ENCODE results near the gene PAPOLG. TPM values are rescaled to one million over a fixed set of nuclear protein-coding genes. Genes with fewer than 3 reads are reported as not detected.

Gene PAPOLG
- polyA plus RNA-seq, 2 donors, result 3.2 to 3.9 TPM

- H3K36me3 ChIP-seq (ENCODE audit: control insufficient read depth in 2 of 2, insufficient read depth in 2 of 2, low read length in 1 of 2), result no peaks in the 10 kb centered on the region
- H3K27ac ChIP-seq (ENCODE audit: low read depth in 2 of 2, low read length in 1 of 2), result no peak overlapping the region
- H3K9me3 ChIP-seq (ENCODE audit: control insufficient read depth in 2 of 2, insufficient read depth in 1 of 2, low read depth in 1 of 2, low read length in 1 of 2), result no peaks in the 10 kb centered on the region
- WGBS, 2 donors, result 82 to 87% methylated on average over 9 of the region's 9 CpGs
- no peaks in the 10 kb centered on the region for H3K27me3 ChIP-seq (ENCODE audit: control insufficient read depth in 1 of 2, insufficient read depth in 2 of 2, low read length in 2 of 2)
- H3K4me3 ChIP-seq (ENCODE audit: low read depth in 1 of 2, low read length in 2 of 2), result no peak overlapping the region
- no peaks in the 10 kb centered on the region for H3K4me1 ChIP-seq (ENCODE audit: control insufficient read depth in 2 of 2, insufficient read depth in 2 of 2, low read length in 1 of 2)
Measured at GRCh38 chr2:60827369-60827768, 71.3 kb downstream of the PAPOLG start.

- H3K9me3 ChIP-seq (ENCODE audit: control insufficient read depth in 2 of 2, insufficient read depth in 1 of 2, low read depth in 1 of 2, low read length in 1 of 2), result no peaks in the 10 kb centered on the region
- no peaks in the 10 kb centered on the region for H3K4me1 ChIP-seq (ENCODE audit: control insufficient read depth in 2 of 2, insufficient read depth in 2 of 2, low read length in 1 of 2)
- H3K36me3 ChIP-seq (ENCODE audit: control insufficient read depth in 2 of 2, insufficient read depth in 2 of 2, low read length in 1 of 2), result no peaks in the 10 kb centered on the region
- no peak overlapping the region for H3K27ac ChIP-seq (ENCODE audit: low read depth in 2 of 2, low read length in 1 of 2)
- 64 to 66% methylated on average over 4 of the region's 4 CpGs for WGBS, 2 donors
- no peaks in the 10 kb centered on the region for H3K27me3 ChIP-seq (ENCODE audit: control insufficient read depth in 1 of 2, insufficient read depth in 2 of 2, low read length in 2 of 2)
- no peak overlapping the region for H3K4me3 ChIP-seq (ENCODE audit: low read depth in 1 of 2, low read length in 2 of 2)
Measured at GRCh38 chr2:60830991-60831390, 74.9 kb downstream of the PAPOLG start.

DNA sequence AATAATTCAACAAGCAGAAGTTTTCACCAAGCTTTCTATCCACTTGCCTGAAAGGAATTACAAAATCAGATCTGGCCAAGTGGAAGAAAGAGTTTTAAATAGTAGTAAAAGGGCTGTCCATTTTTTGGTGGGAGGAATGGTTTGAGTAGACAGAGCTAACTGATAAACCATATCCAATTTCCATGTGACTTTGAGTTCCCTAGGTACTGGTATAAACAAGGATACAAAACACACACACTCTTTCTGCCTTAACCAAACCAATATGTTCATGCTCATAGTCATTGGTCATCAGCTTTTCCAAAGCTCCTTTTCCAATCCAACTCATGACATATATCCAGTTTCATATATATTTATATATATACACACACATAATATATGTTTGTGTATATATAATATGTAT lies 75.9 kb downstream of the PAPOLG start:
- H3K9me3 ChIP-seq (ENCODE audit: control insufficient read depth in 2 of 2, insufficient read depth in 1 of 2, low read depth in 1 of 2, low read length in 1 of 2), result no peaks in the 10 kb centered on the region
- no peak overlapping the region for H3K4me3 ChIP-seq (ENCODE audit: low read depth in 1 of 2, low read length in 2 of 2)
- no peaks in the 10 kb centered on the region for H3K36me3 ChIP-seq (ENCODE audit: control insufficient read depth in 2 of 2, insufficient read depth in 2 of 2, low read length in 1 of 2)
- no peaks in the 10 kb centered on the region for H3K27me3 ChIP-seq (ENCODE audit: control insufficient read depth in 1 of 2, insufficient read depth in 2 of 2, low read length in 2 of 2)
- no peaks in the 10 kb centered on the region for H3K4me1 ChIP-seq (ENCODE audit: control insufficient read depth in 2 of 2, insufficient read depth in 2 of 2, low read length in 1 of 2)
- H3K27ac ChIP-seq (ENCODE audit: low read depth in 2 of 2, low read length in 1 of 2), result no peak overlapping the region

DNA sequence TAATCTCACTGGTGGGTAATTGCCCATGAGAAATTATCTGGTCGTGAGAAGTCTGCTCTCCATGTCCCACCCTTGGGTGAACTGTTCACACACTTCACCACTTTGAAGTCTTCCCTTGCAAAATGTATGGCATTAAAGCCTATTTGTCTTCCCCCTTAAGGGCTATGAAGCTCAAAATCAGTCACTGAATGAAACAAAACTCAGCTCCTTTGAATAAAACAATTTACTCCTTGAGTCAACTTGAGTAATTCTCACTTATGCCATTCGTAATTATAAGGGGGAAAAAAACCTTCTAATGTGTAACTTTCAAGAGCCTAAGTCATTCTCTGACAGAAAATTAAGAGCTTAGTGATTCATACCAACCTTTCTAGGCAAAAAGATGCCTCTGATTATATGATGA lies 76.6 kb downstream of the PAPOLG start:
- Histone ChIP-seq H3K27me3 (ENCODE audit: control insufficient read depth in 1 of 2, insufficient read depth in 2 of 2, low read length in 2 of 2) (no peaks in the 10 kb centered on the region), H3K27ac (ENCODE audit: low read depth in 2 of 2, low read length in 1 of 2) (no peak overlapping the region), H3K4me1 (ENCODE audit: control insufficient read depth in 2 of 2, insufficient read depth in 2 of 2, low read length in 1 of 2) (no peaks in the 10 kb centered on the region), H3K4me3 (ENCODE audit: low read depth in 1 of 2, low read length in 2 of 2) (no peak overlapping the region), H3K36me3 (ENCODE audit: control insufficient read depth in 2 of 2, insufficient read depth in 2 of 2, low read length in 1 of 2) (no peaks in the 10 kb centered on the region), H3K9me3 (ENCODE audit: control insufficient read depth in 2 of 2, insufficient read depth in 1 of 2, low read depth in 1 of 2, low read length in 1 of 2) (no peaks in the 10 kb centered on the region)
- 28 to 51% methylated on average over 2 of the region's 2 CpGs for WGBS, 2 donors

GRCh38 chr2:60834270-60834717 lies 78.2 kb downstream of the PAPOLG start:
- H3K4me1 ChIP-seq (ENCODE audit: control insufficient read depth in 2 of 2, insufficient read depth in 2 of 2, low read length in 1 of 2), result no peaks in the 10 kb centered on the region
- no peak overlapping the region for H3K27ac ChIP-seq (ENCODE audit: low read depth in 2 of 2, low read length in 1 of 2)
- H3K9me3 ChIP-seq (ENCODE audit: control insufficient read depth in 2 of 2, insufficient read depth in 1 of 2, low read depth in 1 of 2, low read length in 1 of 2), result no peaks in the 10 kb centered on the region
- 40 to 46% methylated on average over 2 of the region's 2 CpGs for WGBS, 2 donors
- H3K36me3 ChIP-seq (ENCODE audit: control insufficient read depth in 2 of 2, insufficient read depth in 2 of 2, low read length in 1 of 2), result no peaks in the 10 kb centered on the region
- no peak overlapping the region for H3K4me3 ChIP-seq (ENCODE audit: low read depth in 1 of 2, low read length in 2 of 2)
- no peaks in the 10 kb centered on the region for H3K27me3 ChIP-seq (ENCODE audit: control insufficient read depth in 1 of 2, insufficient read depth in 2 of 2, low read length in 2 of 2)

DNA sequence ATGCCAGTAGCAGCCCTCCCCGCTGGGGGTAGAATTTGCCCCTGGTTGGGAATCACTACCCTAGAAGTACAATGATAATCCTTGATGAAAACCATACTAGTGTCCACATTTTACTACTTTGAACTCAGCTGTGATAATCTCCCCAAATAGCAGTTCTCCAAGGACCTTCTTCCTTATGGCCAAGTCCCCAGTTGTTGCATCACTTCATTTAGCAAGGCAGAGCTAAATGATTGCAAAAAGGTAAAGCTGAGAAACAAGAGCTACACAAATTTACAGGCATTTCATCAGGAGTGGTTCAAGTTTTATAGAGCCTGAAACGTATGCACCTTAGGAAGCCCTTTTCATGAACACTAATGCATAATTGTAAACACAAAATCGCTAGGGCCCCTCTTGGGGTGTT lies 80.4 kb downstream of the PAPOLG start:
- H3K36me3 ChIP-seq (ENCODE audit: control insufficient read depth in 2 of 2, insufficient read depth in 2 of 2, low read length in 1 of 2), result no peaks in the 10 kb centered on the region
- H3K9me3 ChIP-seq (ENCODE audit: control insufficient read depth in 2 of 2, insufficient read depth in 1 of 2, low read depth in 1 of 2, low read length in 1 of 2), result no peaks in the 10 kb centered on the region
- H3K27ac ChIP-seq (ENCODE audit: low read depth in 2 of 2, low read length in 1 of 2), result no peak overlapping the region
- 79 to 90% methylated on average over 3 of the region's 3 CpGs for WGBS, 2 donors
- H3K4me3 ChIP-seq (ENCODE audit: low read depth in 1 of 2, low read length in 2 of 2), result no peak overlapping the region
- no peaks in the 10 kb centered on the region for H3K27me3 ChIP-seq (ENCODE audit: control insufficient read depth in 1 of 2, insufficient read depth in 2 of 2, low read length in 2 of 2)
- no peaks in the 10 kb centered on the region for H3K4me1 ChIP-seq (ENCODE audit: control insufficient read depth in 2 of 2, insufficient read depth in 2 of 2, low read length in 1 of 2)

GRCh38 chr2:60837123-60837522 lies 81.1 kb downstream of the PAPOLG start:
- Histone ChIP-seq H3K4me1 (ENCODE audit: control insufficient read depth in 2 of 2, insufficient read depth in 2 of 2, low read length in 1 of 2) (no peaks in the 10 kb centered on the region), H3K36me3 (ENCODE audit: control insufficient read depth in 2 of 2, insufficient read depth in 2 of 2, low read length in 1 of 2) (no peaks in the 10 kb centered on the region), H3K9me3 (ENCODE audit: control insufficient read depth in 2 of 2, insufficient read depth in 1 of 2, low read depth in 1 of 2, low read length in 1 of 2) (no peaks in the 10 kb centered on the region), H3K27ac (ENCODE audit: low read depth in 2 of 2, low read length in 1 of 2) (no peak overlapping the region), H3K27me3 (ENCODE audit: control insufficient read depth in 1 of 2, insufficient read depth in 2 of 2, low read length in 2 of 2) (no peaks in the 10 kb centered on the region), H3K4me3 (ENCODE audit: low read depth in 1 of 2, low read length in 2 of 2) (no peak overlapping the region)
- WGBS, 2 donors, result 62 to 73% methylated on average over 1 of the region's 1 CpG

DNA sequence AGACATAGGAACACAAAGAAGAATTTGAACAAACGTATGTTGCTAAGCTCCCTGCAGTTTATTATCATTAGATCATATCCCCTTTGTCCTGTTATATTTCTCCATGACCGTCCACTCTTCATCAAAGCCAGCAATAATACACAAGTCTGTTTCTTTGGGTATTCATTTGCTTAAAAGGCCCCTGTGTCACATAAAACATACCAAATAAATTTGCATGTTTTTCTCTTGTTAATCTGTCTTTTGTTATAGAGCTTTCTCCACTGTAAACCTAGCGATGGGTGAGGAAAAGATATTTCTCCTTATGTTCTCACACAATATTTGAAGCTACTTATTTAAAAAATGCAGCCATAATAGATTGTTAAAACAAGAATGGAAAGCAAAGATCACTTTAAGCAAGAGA lies 82.4 kb downstream of the PAPOLG start:
- Histone ChIP-seq H3K27me3 (ENCODE audit: control insufficient read depth in 1 of 2, insufficient read depth in 2 of 2, low read length in 2 of 2) (no peaks in the 10 kb centered on the region), H3K36me3 (ENCODE audit: control insufficient read depth in 2 of 2, insufficient read depth in 2 of 2, low read length in 1 of 2) (no peaks in the 10 kb centered on the region), H3K27ac (ENCODE audit: low read depth in 2 of 2, low read length in 1 of 2) (no peak overlapping the region), H3K4me1 (ENCODE audit: control insufficient read depth in 2 of 2, insufficient read depth in 2 of 2, low read length in 1 of 2) (no peaks in the 10 kb centered on the region), H3K9me3 (ENCODE audit: control insufficient read depth in 2 of 2, insufficient read depth in 1 of 2, low read depth in 1 of 2, low read length in 1 of 2) (no peaks in the 10 kb centered on the region), H3K4me3 (ENCODE audit: low read depth in 1 of 2, low read length in 2 of 2) (no peak overlapping the region)
- 75 to 78% methylated on average over 3 of the region's 3 CpGs for WGBS, 2 donors

DNA sequence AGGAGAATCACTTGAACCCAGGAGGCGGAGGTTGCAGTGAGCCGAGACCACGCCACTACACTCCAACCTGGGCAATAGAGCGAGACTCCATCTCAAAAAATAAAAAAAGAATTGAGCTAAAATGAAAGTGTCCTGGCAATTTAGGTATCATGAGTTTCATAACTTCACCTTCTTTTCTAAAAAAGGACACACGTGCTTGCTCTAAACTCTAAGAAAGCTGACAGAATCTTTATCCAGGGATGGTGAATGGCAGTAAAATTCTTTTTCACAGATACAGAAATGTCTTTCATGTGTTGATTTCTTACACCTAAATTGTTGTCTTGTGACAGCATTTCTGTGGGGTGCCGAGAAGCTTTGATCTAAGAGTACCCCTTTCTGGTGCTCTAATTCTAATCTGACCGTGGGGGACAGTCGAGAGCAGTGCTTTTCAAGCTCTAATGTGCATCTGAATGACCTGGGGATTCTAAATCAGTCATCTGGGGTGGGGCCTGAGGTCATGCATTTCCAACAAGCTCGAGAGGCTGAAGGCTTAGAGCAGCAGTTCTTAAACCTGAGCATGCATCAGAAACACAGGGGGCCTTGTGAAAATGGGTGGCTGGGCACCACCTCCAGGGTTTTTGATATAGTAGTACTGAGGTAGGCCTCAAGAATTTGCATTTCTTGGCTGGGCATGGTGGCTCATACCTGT lies 83.2 kb downstream of the PAPOLG start:
- no peak overlapping the region for H3K4me3 ChIP-seq (ENCODE audit: low read depth in 1 of 2, low read length in 2 of 2)
- H3K27ac ChIP-seq (ENCODE audit: low read depth in 2 of 2, low read length in 1 of 2), result no peak overlapping the region
- WGBS, 2 donors, result 87 to 88% methylated on average over 9 of the region's 9 CpGs
- no peaks in the 10 kb centered on the region for H3K9me3 ChIP-seq (ENCODE audit: control insufficient read depth in 2 of 2, insufficient read depth in 1 of 2, low read depth in 1 of 2, low read length in 1 of 2)
- H3K4me1 ChIP-seq (ENCODE audit: control insufficient read depth in 2 of 2, insufficient read depth in 2 of 2, low read length in 1 of 2), result no peaks in the 10 kb centered on the region
- no peaks in the 10 kb centered on the region for H3K36me3 ChIP-seq (ENCODE audit: control insufficient read depth in 2 of 2, insufficient read depth in 2 of 2, low read length in 1 of 2)
- H3K27me3 ChIP-seq (ENCODE audit: control insufficient read depth in 1 of 2, insufficient read depth in 2 of 2, low read length in 2 of 2), result no peaks in the 10 kb centered on the region

GRCh38 chr2:60840880-60841279 lies 84.8 kb downstream of the PAPOLG start:
- 75 to 77% methylated on average over 7 of the region's 7 CpGs for WGBS, 2 donors
- no peaks in the 10 kb centered on the region for H3K4me1 ChIP-seq (ENCODE audit: control insufficient read depth in 2 of 2, insufficient read depth in 2 of 2, low read length in 1 of 2)
- no peaks in the 10 kb centered on the region for H3K36me3 ChIP-seq (ENCODE audit: control insufficient read depth in 2 of 2, insufficient read depth in 2 of 2, low read length in 1 of 2)
- H3K27me3 ChIP-seq (ENCODE audit: control insufficient read depth in 1 of 2, insufficient read depth in 2 of 2, low read length in 2 of 2), result no peaks in the 10 kb centered on the region
- H3K9me3 ChIP-seq (ENCODE audit: control insufficient read depth in 2 of 2, insufficient read depth in 1 of 2, low read depth in 1 of 2, low read length in 1 of 2), result no peaks in the 10 kb centered on the region
- H3K27ac ChIP-seq (ENCODE audit: low read depth in 2 of 2, low read length in 1 of 2), result no peak overlapping the region
- H3K4me3 ChIP-seq (ENCODE audit: low read depth in 1 of 2, low read length in 2 of 2), result no peak overlapping the region

All from esophagus (tissue), 2 donors.